GM12878 (cell line): Measurements from ENCODE around the gene KHDC1L. TPM values are rescaled to one million over a fixed set of nuclear protein-coding genes. Genes with fewer than 3 reads are reported as not detected.

Experiments used
- ATAC-seq: fragments of 200-7000 bp; cut with Tn5 transposase; 3 replicates; pipeline ENCODE4 v1.9.1; 2020; ENCODE audit warnings: mild to moderate bottlenecking, moderate library complexity
- BruUV-seq: library from RNA; stranded (reverse); fragments of 400-500 nt; replicated peaks from 2 replicates; lab custom pipeline; 2021; lab: Mats Ljungman, UMichigan
- CTCF ChIA-PET: fragments of 300-600 bp; sonication (Branson Sonifier 250); formaldehyde crosslinking; extraction: SDS; loops from one replicate; lab custom pipeline; 2021; ENCODE audit warnings: inconsistent platforms; lab: Yijun Ruan, JAX
- POLR2A ChIA-PET: fragments of 350-600 bp; formaldehyde crosslinking; extraction: SDS; loops from one replicate; lab custom pipeline; 2021; ENCODE audit warnings: inconsistent platforms; lab: Charles Lee
- RAD21 ChIA-PET: fragments of 300-600 bp; sonication (Branson Sonifier 250); formaldehyde crosslinking; loops from one replicate; lab custom pipeline; 2023; ENCODE audit warnings: antibody characterized with exemption; ENCODE audit not compliant: unreplicated experiment; lab: Charles Lee
- SMC1A ChIA-PET: fragments of 300-600 bp; sonication (Branson Sonifier 250); formaldehyde crosslinking; loops from one replicate; lab custom pipeline; 2023; ENCODE audit not compliant: unreplicated experiment, uncharacterized antibody; lab: Charles Lee
- DNase-seq: peaks from one replicate; pipeline ENCODE4 v3.0.0-alpha.2; 2011; ENCODE audit warnings: low read depth, low spot score
- FAIRE-seq: peaks from 3 replicates; lab custom pipeline; 2011; peaks lifted over from hg19 to GRCh38; lab: Jason Lieb, UNC
- H2AFZ ChIP-seq: 2 replicates; pipeline ENCODE4 v1.6.0; 2011; ENCODE audit warnings: low read depth, low read length, control low read depth; ENCODE audit not compliant: control insufficient read depth
- H3K27ac ChIP-seq: 2 replicates; pipeline ENCODE4 v1.5.1; 2011; ENCODE audit warnings: control low read depth; ENCODE audit not compliant: control insufficient read depth, insufficient read depth
- H3K27me3 ChIP-seq, 2 experiments: replicated peaks in 1 of 2; 2 replicates each; pipeline versions ENCODE4 v1.6.0 to v1.6.1; 2011; ENCODE audit warnings: low read length in 1 of 2; ENCODE audit not compliant: control insufficient read depth in 2 of 2, insufficient read depth in 2 of 2
- H3K36me3 ChIP-seq, 2 experiments: 2 replicates each; pipeline ENCODE4 v1.5.1; 2011; ENCODE audit warnings: low read length in 1 of 2; ENCODE audit not compliant: control insufficient read depth in 2 of 2, insufficient read depth in 2 of 2
- H3K4me1 ChIP-seq: 2 replicates; pipeline ENCODE4 v1.6.1; 2011; ENCODE audit warnings: mild to moderate bottlenecking, low read length, moderate library complexity, mixed read lengths; ENCODE audit not compliant: control insufficient read depth, insufficient read depth
- H3K4me2 ChIP-seq: 2 replicates; pipeline ENCODE4 v1.6.0; 2011; ENCODE audit warnings: control low read depth; ENCODE audit not compliant: control insufficient read depth, insufficient read depth
- H3K4me3 ChIP-seq: fragments of 200-600 bp; sonication (generic); 2 replicates; pipeline ENCODE4 v1.5.1; 2016
- H3K79me2 ChIP-seq: 2 replicates; pipeline ENCODE4 v1.6.0; 2011; ENCODE audit warnings: low read length; ENCODE audit not compliant: control insufficient read depth, insufficient read depth
- H3K9ac ChIP-seq: 2 replicates; pipeline ENCODE4 v1.8.0; 2011; ENCODE audit warnings: low read length, control low read depth, mixed read lengths; ENCODE audit not compliant: control insufficient read depth, insufficient read depth
- H3K9me3 ChIP-seq: replicated peaks from 3 replicates; pipeline ENCODE4 v1.5.1; 2011; ENCODE audit warnings: mild to moderate bottlenecking, low read length; ENCODE audit not compliant: control insufficient read depth, insufficient read depth
- H4K20me1 ChIP-seq: 2 replicates; pipeline ENCODE4 v1.6.0; 2011; ENCODE audit not compliant: control insufficient read depth, insufficient read depth
- BCLAF1 ChIP-seq: fragments of 450-650 bp; IDR thresholded peaks from 2 replicates; pipeline ENCODE4 v1.6.1; 2017; ENCODE audit warnings: antibody characterized with exemption, mild to moderate bottlenecking, moderate library complexity
- CEBPB ChIP-seq, 2 experiments: fragments of 150-350 bp in 1 of 2; IDR thresholded peaks; 2 replicates each; pipeline ENCODE4 v1.6.1; 2012 to 2014; ENCODE audit warnings: low read depth in 2 of 2, low read length in 2 of 2, borderline replicate concordance in 1 of 2, inconsistent platforms in 1 of 2
- CHD1 ChIP-seq: IDR thresholded peaks from 2 replicates; pipeline ENCODE4 v1.6.1; 2012; ENCODE audit warnings: low read depth, low read length, improper control_type of control experiment
- EP300 ChIP-seq, 2 experiments: fragments of 150-350 bp in 1 of 2; IDR thresholded peaks; 2 replicates each; pipeline ENCODE4 v1.6.1; 2011 to 2012; ENCODE audit warnings: low read depth in 2 of 2, low read length in 2 of 2, borderline replicate concordance in 1 of 2, improper control_type of control experiment in 1 of 2, inconsistent platforms in 1 of 2; ENCODE audit not compliant: control insufficient read depth in 1 of 2
- FOXM1 ChIP-seq: IDR thresholded peaks from 2 replicates; pipeline ENCODE4 v1.6.1; 2012; ENCODE audit warnings: low read depth, mild to moderate bottlenecking, inconsistent platforms, low read length, moderate library complexity
- SMAD5 ChIP-seq: IDR thresholded peaks from 2 replicates; pipeline ENCODE4 v1.6.1; 2016; ENCODE audit warnings: antibody characterized with exemption, low read depth
- SP1 ChIP-seq: IDR thresholded peaks from one replicate; pipeline ENCODE4 v1.6.1; 2011; ENCODE audit warnings: low read depth, low read length
- STAT3 ChIP-seq: IDR thresholded peaks from 2 replicates; pipeline ENCODE4 v1.6.1; 2011; ENCODE audit warnings: low read depth, low read length, improper control_type of control experiment
- SUZ12 ChIP-seq: fragments of 200-600 bp; sonication (generic); IDR thresholded peaks from one replicate; pipeline ENCODE4 v1.6.1; 2018; ENCODE audit warnings: antibody characterized with exemption, mild to moderate bottlenecking; ENCODE audit not compliant: unreplicated experiment
- ZBED1 ChIP-seq: IDR thresholded peaks from 2 replicates; pipeline ENCODE4 v1.6.1; 2016; ENCODE audit warnings: borderline replicate concordance
- ZNF384 ChIP-seq: IDR thresholded peaks from 2 replicates; pipeline ENCODE4 v1.6.1; 2012; ENCODE audit warnings: low read depth, mild to moderate bottlenecking, low read length, improper control_type of control experiment, borderline replicate concordance
- ZZZ3 ChIP-seq: IDR thresholded peaks from 2 replicates; pipeline ENCODE4 v1.6.1; 2011; ENCODE audit warnings: low read depth; ENCODE audit not compliant: control insufficient read depth, insufficient read length
- WGBS: methylation state at CpG from one replicate; pipeline ENCODE4 v1.1.6; 2016; ENCODE audit warnings: low lambda C conversion rate; ENCODE audit not compliant: insufficient replicate concordance, insufficient coverage; ENCODE audit errors: missing lambda C conversion rate; 5-methylcytosine and 5-hydroxymethylcytosine counted together
- in situ Hi-C: fragments of 300-500 bp; cut with MboI; formaldehyde crosslinking; loops from 9 replicates; pipeline ENCODE4 v1.14.3; 2018; ENCODE audit warnings: mixed read lengths
- intact Hi-C: fragments of 100-400 bp; cut with micrococcal nuclease; formaldehyde crosslinking; loops from one replicate; pipeline ENCODE4 v1.14.2; 2022; ENCODE audit not compliant: unreplicated experiment
- polyA plus RNA-seq, 11 experiments: library from polyadenylated mRNA; depleted of rRNA in 4 of 11; unstranded in 6 of 11; stranded (reverse) in 5 of 11; fragments of >200 nt; fragmentation: Nextera tagmentation in 4 of 11; fragmentation: Illumina TruSeq in 1 of 11; extraction: Ambion mirVana in 4 of 11; extraction: Trizol in 1 of 11; gene quantifications; 1 replicate in 1 of 11; 2 replicates in 10 of 11; pipeline versions ENCODE4 v1.2.1 to v1.2.3, GENCODE V29; 2011 to 2016; ENCODE audit warnings: inconsistent platforms in 2 of 11, missing spikeins in 2 of 11, low read depth in 1 of 11
- total RNA-seq, 4 experiments: library from RNA; depleted of rRNA in 3 of 4; stranded (reverse); fragments of >200 nt in 3 of 4; fragmentation: Illumina TruSeq in 1 of 4; extraction: Trizol in 1 of 4; gene quantifications; 2 replicates each; pipeline versions ENCODE4 v1.2.1 to v1.2.3, GENCODE V29; 2013 to 2021
- TF ChIP-seq, protein P1 (sequence below): IDR thresholded peaks from 2 replicates; pipeline ENCODE4 v1.6.1; 2011; ENCODE audit warnings: borderline replicate concordance, low read depth, mild to moderate bottlenecking, moderate library complexity, low read length; ENCODE audit not compliant: insufficient read depth, poor library complexity, severe bottlenecking
- TF ChIP-seq, protein P2 (sequence below): IDR thresholded peaks from 2 replicates; pipeline ENCODE4 v1.6.1; 2012; ENCODE audit warnings: mild to moderate bottlenecking, low read depth, low read length
- TF ChIP-seq, protein P3 (sequence below): IDR thresholded peaks from 2 replicates; pipeline ENCODE4 v1.6.1; 2012; ENCODE audit warnings: low read depth, low read length, improper control_type of control experiment

The KHDC1L gene
- total and polyA plus RNA-seq, 10 of the 15 experiments (the other 5 are each of a cell fraction or from before 2014, with no cell fraction given) = 0.12 to 0.37 (median 0.24) TPM; not detected in 4

DNA sequence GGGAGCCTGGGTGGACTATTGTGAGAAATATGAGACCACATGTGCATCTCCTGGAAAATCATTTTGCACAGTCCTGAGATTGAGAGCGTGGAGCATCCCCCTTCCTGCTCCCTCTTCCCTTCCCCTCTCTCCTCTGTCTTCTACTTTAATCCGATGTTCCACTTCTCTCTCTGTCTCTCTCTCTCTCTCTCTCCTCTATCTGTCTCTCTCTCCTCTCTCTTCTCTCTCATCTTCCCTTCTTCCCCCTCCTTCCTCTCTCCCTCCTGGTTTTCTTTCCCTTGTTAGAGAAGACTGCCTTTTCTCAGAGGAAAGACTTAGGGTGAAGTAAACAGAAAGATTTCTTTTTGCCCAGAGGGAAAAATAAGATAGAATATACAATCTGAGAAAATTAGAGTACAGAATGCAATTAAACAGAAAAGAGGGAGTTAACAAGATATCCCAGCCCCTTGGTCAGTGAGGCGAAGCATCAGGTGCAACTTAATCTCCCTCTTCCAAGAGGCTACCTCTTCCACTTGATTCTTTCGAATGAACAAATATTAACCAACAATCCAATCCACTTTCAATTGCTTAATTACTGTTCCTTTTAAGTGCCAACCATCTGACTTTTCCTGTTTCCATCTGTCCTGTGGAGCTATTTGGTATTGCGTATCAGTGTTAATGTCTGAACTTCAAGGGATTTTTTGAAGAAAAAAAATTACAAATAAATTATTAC lies 23.1 kb upstream of the KHDC1L start:
- Histone ChIP-seq H3K4me1 (no peaks in the 10 kb centered on the region), H4K20me1 (no peaks in the 10 kb centered on the region), H3K79me2 (no peaks in the 10 kb centered on the region), H3K36me3 (no peaks in the 10 kb centered on the region), H3K9me3 (no peaks in the 10 kb centered on the region), H3K4me3 (no peak overlapping the region), H2AFZ (no peak overlapping the region), H3K9ac (no peak overlapping the region), H3K27me3 (no peaks in the 10 kb centered on the region; a peak in 1 of 4 replicates), H3K27ac (no peak overlapping the region), H3K4me2 (no peak overlapping the region)
- in situ Hi-C loops (no loop called here), intact Hi-C loops (no loop called here)
- SMC1A ChIA-PET = no interaction called here
- TF ChIP-seq SMAD5 (no peak), SP1 (no peak), STAT3 (no peak), ZNF384 (no peak), BCLAF1 (no peak), SUZ12 (no peak), EP300 (IDR thresholded peaks at IDR 0.05; ENCODE audit: borderline replicate concordance in 1 of 2, control insufficient read depth in 1 of 2, low read depth in 2 of 2, low read length in 2 of 2) (no peak), ZZZ3 (no peak), CHD1 (no peak), ZBED1 (no peak), FOXM1 (no peak), CEBPB (IDR thresholded peaks at IDR 0.05; ENCODE audit: borderline replicate concordance in 1 of 2, low read depth in 2 of 2, low read length in 2 of 2) (no peak)
- TF ChIP-seq, protein P1, sequence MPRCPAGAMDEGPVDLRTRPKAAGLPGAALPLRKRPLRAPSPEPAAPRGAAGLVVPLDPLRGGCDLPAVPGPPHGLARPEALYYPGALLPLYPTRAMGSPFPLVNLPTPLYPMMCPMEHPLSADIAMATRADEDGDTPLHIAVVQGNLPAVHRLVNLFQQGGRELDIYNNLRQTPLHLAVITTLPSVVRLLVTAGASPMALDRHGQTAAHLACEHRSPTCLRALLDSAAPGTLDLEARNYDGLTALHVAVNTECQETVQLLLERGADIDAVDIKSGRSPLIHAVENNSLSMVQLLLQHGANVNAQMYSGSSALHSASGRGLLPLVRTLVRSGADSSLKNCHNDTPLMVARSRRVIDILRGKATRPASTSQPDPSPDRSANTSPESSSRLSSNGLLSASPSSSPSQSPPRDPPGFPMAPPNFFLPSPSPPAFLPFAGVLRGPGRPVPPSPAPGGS = no peak
- TF ChIP-seq, protein P2, sequence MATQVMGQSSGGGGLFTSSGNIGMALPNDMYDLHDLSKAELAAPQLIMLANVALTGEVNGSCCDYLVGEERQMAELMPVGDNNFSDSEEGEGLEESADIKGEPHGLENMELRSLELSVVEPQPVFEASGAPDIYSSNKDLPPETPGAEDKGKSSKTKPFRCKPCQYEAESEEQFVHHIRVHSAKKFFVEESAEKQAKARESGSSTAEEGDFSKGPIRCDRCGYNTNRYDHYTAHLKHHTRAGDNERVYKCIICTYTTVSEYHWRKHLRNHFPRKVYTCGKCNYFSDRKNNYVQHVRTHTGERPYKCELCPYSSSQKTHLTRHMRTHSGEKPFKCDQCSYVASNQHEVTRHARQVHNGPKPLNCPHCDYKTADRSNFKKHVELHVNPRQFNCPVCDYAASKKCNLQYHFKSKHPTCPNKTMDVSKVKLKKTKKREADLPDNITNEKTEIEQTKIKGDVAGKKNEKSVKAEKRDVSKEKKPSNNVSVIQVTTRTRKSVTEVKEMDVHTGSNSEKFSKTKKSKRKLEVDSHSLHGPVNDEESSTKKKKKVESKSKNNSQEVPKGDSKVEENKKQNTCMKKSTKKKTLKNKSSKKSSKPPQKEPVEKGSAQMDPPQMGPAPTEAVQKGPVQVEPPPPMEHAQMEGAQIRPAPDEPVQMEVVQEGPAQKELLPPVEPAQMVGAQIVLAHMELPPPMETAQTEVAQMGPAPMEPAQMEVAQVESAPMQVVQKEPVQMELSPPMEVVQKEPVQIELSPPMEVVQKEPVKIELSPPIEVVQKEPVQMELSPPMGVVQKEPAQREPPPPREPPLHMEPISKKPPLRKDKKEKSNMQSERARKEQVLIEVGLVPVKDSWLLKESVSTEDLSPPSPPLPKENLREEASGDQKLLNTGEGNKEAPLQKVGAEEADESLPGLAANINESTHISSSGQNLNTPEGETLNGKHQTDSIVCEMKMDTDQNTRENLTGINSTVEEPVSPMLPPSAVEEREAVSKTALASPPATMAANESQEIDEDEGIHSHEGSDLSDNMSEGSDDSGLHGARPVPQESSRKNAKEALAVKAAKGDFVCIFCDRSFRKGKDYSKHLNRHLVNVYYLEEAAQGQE = no peak
- TF ChIP-seq, protein P3, sequence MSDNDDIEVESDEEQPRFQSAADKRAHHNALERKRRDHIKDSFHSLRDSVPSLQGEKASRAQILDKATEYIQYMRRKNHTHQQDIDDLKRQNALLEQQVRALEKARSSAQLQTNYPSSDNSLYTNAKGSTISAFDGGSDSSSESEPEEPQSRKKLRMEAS = no peak
- RAD21 ChIA-PET = no interaction called here
- POLR2A ChIA-PET = interaction anchor here (0.6 kb wide), 1 partner anchor 12 kb away, joined by 3 read pairs; no protein-coding TSS in a partner anchor
- WGBS = 82% methylated on average over 5 of the region's 5 CpGs
- no TSS peak for BruUV-seq
- FAIRE-seq = no peak
- ATAC-seq = no peak
- CTCF ChIA-PET = interaction anchor here (1.2 kb wide), 1 partner anchor 15 kb away, joined by 3 read pairs; no protein-coding TSS in a partner anchor
- no peak for DNase-seq
